OCI-LY7 (cell line): ENCODE data around the gene UBE2K.

ENCODE experiments used
- CTCF ChIP-seq: fragments of 200-600 bp; sonication (generic); conservative IDR thresholded peaks from 2 replicates; pipeline ENCODE4 v1.5.1; 2014; ENCODE audit warnings: mild to moderate bottlenecking, antibody characterized with exemption, low read length, moderate library complexity, mixed read lengths
- EZH2phosphoT487 ChIP-seq: fragments of 200-600 bp; sonication (generic); IDR thresholded peaks from 2 replicates; pipeline ENCODE4 v1.6.1; 2018; ENCODE audit warnings: low read depth, borderline replicate concordance, mild to moderate bottlenecking, mixed run types, antibody characterized with exemption, low read length, moderate library complexity, mixed read lengths

- TF ChIP-seq CTCF (no peak), EZH2phosphoT487 (no peak)
Observed at GRCh38 chr4:39758176-39758575, 60.2 kb downstream of the UBE2K start.
